ENCODE results near the gene CLEC2A. TPM values are rescaled to one million over a fixed set of nuclear protein-coding genes. Genes with fewer than 3 reads are reported as not detected.

CLEC2A gene
- total RNA-seq, 1 donor from 2014 or later, result not detected

GRCh38 chr12:9899209-9899608 lies 33.0 kb downstream of the CLEC2A start:
- Mint-ChIP-seq H3K4me3 (no peak overlapping the region), H3K9me3 (peaks cover 8% of the 10 kb centered on the region), H3K4me1 (no peaks in the 10 kb centered on the region), H3K27me3 (ENCODE audit: low read depth) (no peaks in the 10 kb centered on the region), H3K36me3 (ENCODE audit: low read depth) (peaks cover 9% of the 10 kb centered on the region), H3K27ac (ENCODE audit: unreplicated experiment) (no peak overlapping the region)
- no peak for DNase-seq (ENCODE audit: low read depth, low spot score)
- TF ChIP-seq, protein P1, sequence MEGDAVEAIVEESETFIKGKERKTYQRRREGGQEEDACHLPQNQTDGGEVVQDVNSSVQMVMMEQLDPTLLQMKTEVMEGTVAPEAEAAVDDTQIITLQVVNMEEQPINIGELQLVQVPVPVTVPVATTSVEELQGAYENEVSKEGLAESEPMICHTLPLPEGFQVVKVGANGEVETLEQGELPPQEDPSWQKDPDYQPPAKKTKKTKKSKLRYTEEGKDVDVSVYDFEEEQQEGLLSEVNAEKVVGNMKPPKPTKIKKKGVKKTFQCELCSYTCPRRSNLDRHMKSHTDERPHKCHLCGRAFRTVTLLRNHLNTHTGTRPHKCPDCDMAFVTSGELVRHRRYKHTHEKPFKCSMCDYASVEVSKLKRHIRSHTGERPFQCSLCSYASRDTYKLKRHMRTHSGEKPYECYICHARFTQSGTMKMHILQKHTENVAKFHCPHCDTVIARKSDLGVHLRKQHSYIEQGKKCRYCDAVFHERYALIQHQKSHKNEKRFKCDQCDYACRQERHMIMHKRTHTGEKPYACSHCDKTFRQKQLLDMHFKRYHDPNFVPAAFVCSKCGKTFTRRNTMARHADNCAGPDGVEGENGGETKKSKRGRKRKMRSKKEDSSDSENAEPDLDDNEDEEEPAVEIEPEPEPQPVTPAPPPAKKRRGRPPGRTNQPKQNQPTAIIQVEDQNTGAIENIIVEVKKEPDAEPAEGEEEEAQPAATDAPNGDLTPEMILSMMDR (conservative IDR thresholded peaks at IDR 0.05), result no peak

- peaks cover 3% of the 10 kb centered on the region for H3K36me3 Mint-ChIP-seq (ENCODE audit: low read depth)
- H3K4me1 Mint-ChIP-seq, result no peaks in the 10 kb centered on the region
- H3K27me3 Mint-ChIP-seq (ENCODE audit: low read depth), result no peaks in the 10 kb centered on the region
- no peaks in the 10 kb centered on the region for H3K9me3 Mint-ChIP-seq
- H3K27ac Mint-ChIP-seq (ENCODE audit: unreplicated experiment), result no peak overlapping the region
- no peak overlapping the region for H3K4me3 Mint-ChIP-seq
- TF ChIP-seq, protein P1 (conservative IDR thresholded peaks at IDR 0.05), result no peak
- no peak for DNase-seq (ENCODE audit: low read depth, low spot score)
These were observed 34.6 kb downstream of the CLEC2A start for GRCh38 chr12:9897535-9897934.

DNA sequence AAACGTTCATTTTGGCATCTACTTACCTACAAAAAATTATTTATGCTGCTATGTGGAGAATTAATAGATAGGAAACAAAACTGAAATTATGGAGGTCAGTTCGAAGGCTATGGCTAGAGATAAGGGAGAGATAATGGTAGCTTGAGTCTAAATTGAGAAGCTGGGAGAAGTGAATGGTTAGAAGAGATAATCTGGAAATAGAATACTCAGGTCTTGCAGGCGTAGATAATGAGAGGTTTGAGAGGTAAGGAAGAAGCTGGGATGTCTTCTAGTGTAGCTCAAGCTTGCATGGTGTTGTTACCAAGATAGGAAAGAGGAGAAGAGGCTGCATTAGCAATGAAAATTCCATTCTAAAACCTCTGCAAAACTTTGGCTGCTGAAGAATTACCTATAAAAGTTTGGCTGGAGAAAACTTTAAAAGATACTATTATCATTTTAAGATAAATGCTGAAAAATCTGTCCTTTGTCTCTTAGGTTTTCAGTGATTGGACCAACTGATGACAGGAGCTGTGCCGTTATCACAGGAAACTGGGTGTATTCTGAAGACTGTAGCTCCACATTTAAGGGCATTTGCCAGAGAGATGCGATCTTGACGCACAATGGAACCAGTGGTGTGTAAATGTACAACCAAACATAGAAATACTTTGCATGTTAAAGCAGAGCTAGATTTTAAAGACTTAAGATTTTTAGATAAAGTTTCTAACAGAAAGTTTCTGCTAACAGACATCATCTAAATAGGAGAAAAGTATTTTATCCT lies 36.8 kb downstream of the CLEC2A start:
- Mint-ChIP-seq H3K4me3 (no peak overlapping the region), H3K9me3 (no peaks in the 10 kb centered on the region), H3K4me1 (no peaks in the 10 kb centered on the region), H3K27ac (ENCODE audit: unreplicated experiment) (no peak overlapping the region), H3K27me3 (ENCODE audit: low read depth) (no peaks in the 10 kb centered on the region), H3K36me3 (ENCODE audit: low read depth) (no peaks in the 10 kb centered on the region)
- TF ChIP-seq, protein P1 (conservative IDR thresholded peaks at IDR 0.05), result no peak
- no peak for DNase-seq (ENCODE audit: low read depth, low spot score)

DNA sequence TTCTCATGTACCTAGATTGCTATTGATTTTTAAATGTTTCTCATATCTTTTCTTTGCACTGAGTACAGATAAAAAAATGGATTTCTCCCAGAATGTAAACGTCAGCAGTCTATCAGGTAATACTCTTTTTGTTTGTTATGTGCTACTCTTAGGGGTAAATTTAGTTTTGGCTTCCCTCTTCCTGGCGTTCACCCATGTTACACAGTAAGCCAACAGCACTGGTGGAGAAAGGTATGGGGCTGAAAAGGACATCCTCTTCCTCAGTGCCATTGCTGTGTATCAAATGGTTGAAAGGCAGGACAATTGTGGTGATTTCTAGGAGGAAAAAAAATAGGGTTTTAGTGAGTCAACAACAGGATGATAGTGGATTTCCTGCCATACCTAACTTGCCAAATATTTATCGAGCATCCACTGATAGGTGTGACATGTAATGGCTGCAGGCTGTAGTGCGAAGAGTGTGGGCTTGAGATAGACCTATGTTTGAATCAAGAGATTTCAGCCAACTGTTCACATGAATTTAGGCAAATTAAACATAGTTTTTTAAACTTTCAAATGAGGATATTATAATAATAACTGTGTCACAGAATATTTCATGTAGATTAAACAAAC lies 43.4 kb downstream of the CLEC2A start:
- Mint-ChIP-seq H3K36me3 (ENCODE audit: low read depth) (no peaks in the 10 kb centered on the region), H3K27ac (ENCODE audit: unreplicated experiment) (no peak overlapping the region), H3K4me3 (no peak overlapping the region), H3K4me1 (no peaks in the 10 kb centered on the region), H3K9me3 (no peaks in the 10 kb centered on the region), H3K27me3 (ENCODE audit: low read depth) (no peaks in the 10 kb centered on the region)
- no peak for DNase-seq (ENCODE audit: low read depth, low spot score)
- TF ChIP-seq, protein P1 (conservative IDR thresholded peaks at IDR 0.05), result no peak

DNA sequence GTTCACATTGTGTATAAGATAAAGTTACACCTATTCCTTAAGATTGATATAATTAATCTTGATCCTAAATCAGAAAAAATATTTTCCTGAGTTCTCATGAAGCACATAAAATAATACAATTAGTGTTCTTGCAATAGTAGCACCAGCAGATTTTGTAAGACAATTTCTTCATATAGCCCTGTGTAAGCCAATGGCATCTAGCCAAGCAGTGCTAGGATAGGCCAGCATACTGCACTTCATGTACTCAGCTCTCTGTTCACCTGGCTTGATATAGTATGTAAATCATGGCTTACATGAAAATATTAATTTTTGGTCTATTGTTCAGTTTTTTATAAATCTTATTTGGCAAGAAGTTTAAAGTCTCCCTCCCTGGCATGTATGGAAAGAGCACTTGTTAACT lies 49.0 kb downstream of the CLEC2A start:
- no peak for DNase-seq (ENCODE audit: low read depth, low spot score)
- no peaks in the 10 kb centered on the region for H3K27me3 Mint-ChIP-seq (ENCODE audit: low read depth)
- no peak overlapping the region for H3K4me3 Mint-ChIP-seq
- peaks cover 10% of the 10 kb centered on the region for H3K4me1 Mint-ChIP-seq
- no peaks in the 10 kb centered on the region for H3K36me3 Mint-ChIP-seq (ENCODE audit: low read depth)
- H3K9me3 Mint-ChIP-seq, result no peaks in the 10 kb centered on the region
- TF ChIP-seq, protein P1 (conservative IDR thresholded peaks at IDR 0.05), result no peak
- H3K27ac Mint-ChIP-seq (ENCODE audit: unreplicated experiment), result no peak overlapping the region
